ENCODE results near the gene CT55. TPM values are rescaled to one million over a fixed set of nuclear protein-coding genes. Genes with fewer than 3 reads are reported as not detected.
"Not testable (repeated sequence)": the region's sequence is repeated elsewhere in the genome, so short reads cannot be mapped to it uniquely, and the experiment has no call there.

The CT55 gene, protein sequence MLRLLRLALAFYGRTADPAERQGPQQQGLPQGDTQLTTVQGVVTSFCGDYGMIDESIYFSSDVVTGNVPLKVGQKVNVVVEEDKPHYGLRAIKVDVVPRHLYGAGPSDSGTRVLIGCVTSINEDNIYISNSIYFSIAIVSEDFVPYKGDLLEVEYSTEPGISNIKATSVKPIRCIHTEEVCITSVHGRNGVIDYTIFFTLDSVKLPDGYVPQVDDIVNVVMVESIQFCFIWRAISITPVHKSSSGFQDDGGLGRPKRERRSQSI
- total RNA-seq, result not detected

DNA sequence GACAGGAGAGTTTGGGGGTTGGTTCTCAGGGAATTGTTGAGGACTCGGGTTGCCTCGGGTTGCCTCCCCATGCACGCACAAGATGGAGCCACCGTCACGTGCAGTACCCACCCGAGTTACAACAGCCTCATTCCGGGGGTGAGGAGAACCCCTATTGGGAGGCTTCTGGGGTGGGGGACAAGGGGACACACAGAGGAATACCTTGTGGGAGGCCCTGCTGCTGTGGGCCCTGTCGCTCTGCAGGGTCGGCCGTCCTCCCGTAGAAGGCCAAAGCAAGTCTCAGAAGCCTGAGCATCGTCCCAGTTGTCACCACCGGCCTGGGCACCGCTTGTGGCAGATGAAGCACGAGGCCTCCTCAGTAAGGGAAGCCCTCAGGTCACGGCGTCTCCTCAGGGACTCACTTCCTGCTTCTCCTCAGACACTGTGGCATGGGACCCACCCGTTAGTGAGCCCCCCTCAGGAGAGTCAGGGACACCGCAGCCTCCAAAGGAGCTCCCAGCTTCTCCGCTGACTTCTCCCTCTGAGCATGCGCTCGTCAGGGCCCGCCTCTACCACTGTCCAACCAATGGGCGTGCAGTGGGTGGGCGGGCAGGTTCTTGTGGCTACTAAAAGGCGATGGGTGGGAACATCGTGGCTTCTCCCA lies at the start of gene CT55:
CT55 (minus strand) TSS at position 522 of the 643 bp plus-strand sequence; CDS start at position 295, 227 bp downstream.
- DNase-seq (ENCODE audit: low spot score in 2 of 2) (no peak), FAIRE-seq (no peak)

DNA sequence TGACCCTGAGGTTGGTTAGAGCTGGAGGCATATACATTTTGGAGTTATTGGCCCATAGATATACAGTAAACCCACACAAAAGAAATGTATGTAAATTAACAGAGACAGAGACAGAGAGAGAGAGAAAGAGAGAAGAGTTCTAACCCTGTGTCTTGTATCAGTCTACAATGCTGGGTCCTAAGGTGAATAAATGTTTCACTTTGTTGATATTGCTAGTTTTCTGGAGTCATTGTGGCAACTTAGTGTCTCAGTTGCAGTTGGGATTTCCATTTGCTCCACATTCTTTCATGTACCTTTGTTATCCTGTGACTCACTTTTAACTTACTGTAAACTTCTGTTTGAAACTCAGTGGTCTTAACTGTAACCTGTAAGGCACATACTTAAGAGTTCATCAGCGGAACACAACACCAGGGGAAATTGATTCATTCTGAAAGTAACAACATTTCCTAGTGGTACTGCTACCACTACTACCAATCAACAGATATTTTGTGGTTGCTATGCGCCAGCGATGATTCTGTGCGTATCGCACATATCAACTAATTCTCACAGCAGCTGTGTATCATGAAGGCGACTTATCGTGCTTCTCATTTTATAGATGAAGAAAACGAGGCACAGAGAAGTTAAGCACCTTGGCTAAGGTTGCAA lies 42.1 kb upstream of the CT55 start:
- FAIRE-seq (no peak), DNase-seq (ENCODE audit: low spot score in 2 of 2) (no peak)

DNA sequence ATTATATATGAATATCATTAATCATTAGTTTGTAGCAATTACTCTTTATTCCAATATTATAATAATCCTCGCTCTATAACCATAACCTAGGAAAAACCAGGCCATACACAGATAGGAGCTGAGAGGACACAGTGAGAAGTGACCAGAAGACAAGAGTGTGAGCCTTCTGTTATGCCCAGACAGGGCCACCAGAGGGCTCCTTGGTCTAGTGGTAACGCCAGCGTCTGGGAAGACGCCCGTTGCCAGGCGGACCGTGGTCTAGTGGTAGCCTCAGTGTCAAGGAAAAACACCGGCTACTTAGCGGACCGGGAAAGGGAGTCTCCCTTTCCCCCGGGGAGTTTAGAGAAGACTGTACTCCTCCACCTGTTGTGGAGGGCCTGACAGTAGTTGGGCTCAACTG lies 35.2 kb upstream of the CT55 start:
- FAIRE-seq, result not testable (repeated sequence)

GRCh38 chrX:135200297-135200696 lies 29.1 kb upstream of the CT55 start:
- DNase-seq (ENCODE audit: low spot score in 2 of 2), result no peak
- FAIRE-seq, result no peak

More for the DNA sequence above, 35.2 kb upstream of the CT55 start:
- DNase-seq (ENCODE audit: low spot score in 2 of 2), result not testable (repeated sequence)

DNA sequence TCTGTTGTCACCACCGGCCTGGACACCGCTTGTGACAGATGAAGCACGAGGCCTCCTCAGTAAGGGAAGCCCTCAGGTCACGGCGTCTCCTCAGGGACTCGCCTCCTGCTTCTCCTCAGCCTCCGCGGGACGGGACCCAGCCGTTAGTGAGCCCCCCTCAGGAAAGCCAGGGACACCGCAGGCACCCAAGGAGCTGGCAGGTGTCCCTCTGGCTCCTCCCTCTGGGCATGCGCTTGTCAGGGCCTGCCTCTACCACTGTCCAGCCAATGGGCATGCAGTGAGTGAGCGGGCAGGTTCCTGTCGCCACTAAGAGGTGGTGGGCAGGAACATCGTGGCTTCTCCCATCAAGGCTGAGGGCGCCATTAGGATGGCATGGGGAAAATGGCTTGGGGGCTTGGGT lies 23.5 kb upstream of the CT55 start:
- FAIRE-seq (no peak), DNase-seq (ENCODE audit: low spot score in 2 of 2) (no peak)

GRCh38 chrX:135193740-135194139 lies 22.5 kb upstream of the CT55 start:
- DNase-seq (ENCODE audit: low spot score in 2 of 2), result no peak
- no peak for FAIRE-seq

GRCh38 chrX:135191838-135192237 lies 20.6 kb upstream of the CT55 start:
- FAIRE-seq (no peak), DNase-seq (ENCODE audit: low spot score in 2 of 2) (no peak)

- FAIRE-seq, result no peak
Measured at GRCh38 chrX:135185795-135186443, 14.7 kb upstream of the CT55 start.

DNA sequence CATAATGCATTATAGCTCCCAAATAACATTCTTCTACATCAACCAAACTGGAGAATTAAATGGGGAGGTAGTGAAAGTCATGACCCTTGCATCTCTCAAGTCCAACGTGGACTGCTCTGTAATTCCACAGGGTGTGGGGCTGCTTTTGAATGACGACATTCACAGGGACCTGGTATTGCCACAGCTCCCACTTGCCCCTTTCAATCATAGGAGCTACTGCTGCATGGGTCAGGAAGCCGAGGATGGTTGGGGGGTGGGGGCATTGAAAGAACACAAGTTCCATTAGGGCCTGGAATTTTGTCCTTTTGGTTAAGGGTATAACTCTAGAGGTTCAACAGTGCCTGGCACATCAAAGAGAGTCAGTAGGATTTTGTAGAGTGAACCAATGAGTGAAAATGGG lies 7.4 kb upstream of the CT55 start:
- no peak for DNase-seq (ENCODE audit: low spot score in 2 of 2)
- FAIRE-seq, result no peak

More at GRCh38 chrX:135185795-135186443, 14.7 kb upstream of the CT55 start:
- DNase-seq (ENCODE audit: low spot score in 2 of 2), result peak; percentile 5 to 10

DNA sequence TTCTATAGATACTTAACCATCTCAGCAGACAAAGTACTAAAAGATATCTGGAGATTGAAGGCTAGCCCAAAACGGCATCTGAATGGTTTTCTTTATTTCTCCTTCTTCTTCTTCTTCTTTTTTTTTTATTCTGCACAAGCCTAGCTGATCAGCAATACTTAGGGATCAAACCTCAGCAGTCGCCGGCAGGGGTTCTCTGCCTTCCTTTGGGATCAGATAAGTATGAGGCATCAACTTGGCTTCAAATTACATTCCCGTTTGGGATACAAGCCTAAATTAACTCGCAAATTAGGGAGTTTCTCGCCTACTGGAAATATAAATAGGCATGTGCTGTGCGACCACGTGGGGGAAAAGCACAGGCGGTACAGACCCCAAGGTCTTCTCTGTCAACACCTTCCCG lies 730 bp downstream of the CT55 start:
- FAIRE-seq (no peak), DNase-seq (ENCODE audit: low spot score in 2 of 2) (no peak)

- not testable (repeated sequence) for DNase-seq (ENCODE audit: low spot score in 2 of 2); FAIRE-seq
Measured at GRCh38 chrX:135169534-135169933, 1.7 kb downstream of the CT55 start.

DNA sequence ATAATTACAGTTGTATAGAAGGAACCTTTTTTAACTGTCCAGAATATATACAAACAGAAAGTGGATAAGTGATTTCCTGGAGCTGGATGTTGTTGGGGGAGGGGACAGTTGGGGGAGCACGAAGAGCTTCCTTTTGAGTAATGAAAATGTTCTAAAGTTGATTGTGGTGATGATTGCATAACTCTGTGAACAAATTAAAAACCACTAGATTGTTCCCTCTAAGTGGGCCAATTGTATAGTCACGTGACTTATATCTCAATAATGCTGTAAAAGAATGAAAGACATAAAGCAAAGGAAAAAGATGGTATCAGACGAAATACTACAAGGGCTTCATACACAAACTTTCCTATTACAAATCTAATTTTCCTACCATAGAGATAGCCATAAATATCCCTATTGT lies 2.7 kb downstream of the CT55 start:
- DNase-seq (ENCODE audit: low spot score in 2 of 2) (no peak), FAIRE-seq (no peak)

DNA sequence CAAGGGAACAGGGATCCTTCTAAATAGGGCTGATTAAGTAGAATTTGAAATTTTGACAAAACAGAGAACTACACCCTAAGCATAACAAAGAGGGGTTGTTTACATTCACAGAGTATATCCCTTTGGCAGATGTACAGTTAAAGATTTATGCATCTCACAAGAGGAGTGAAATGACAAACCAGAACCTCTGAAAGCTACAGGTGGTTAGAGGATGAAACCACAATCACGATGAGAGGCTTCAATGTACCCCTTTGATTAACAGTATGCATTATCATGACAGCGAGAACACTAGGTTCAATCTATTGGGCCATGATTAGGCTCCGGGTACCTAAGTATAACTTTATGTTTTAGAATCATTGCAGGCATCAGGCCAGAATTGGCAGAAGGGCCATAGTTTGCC lies 16.5 kb downstream of the CT55 start:
- FAIRE-seq; DNase-seq (ENCODE audit: low spot score in 2 of 2): not testable (repeated sequence)

DNA sequence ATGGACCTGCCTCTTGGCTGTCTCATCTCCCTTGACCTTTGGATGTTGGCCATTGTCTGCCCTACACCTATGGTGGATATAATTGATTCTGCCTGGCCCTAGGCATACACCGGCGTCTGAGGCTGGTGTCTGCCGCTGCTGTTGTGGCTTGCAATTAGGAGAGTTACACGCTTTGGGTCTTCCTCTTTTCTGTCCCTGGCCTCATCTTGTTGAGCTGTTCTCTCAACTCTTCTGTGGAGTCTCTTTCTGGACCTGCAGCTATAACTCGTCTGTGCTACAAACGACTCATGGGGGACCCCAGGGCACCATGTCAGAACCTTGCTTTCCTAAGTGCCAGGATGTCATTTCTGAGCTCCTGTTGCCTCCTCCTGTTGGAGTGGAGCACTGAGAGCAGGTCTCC lies 45.1 kb downstream of the CT55 start:
- not testable (repeated sequence) for DNase-seq (ENCODE audit: low spot score in 2 of 2); FAIRE-seq

DNA sequence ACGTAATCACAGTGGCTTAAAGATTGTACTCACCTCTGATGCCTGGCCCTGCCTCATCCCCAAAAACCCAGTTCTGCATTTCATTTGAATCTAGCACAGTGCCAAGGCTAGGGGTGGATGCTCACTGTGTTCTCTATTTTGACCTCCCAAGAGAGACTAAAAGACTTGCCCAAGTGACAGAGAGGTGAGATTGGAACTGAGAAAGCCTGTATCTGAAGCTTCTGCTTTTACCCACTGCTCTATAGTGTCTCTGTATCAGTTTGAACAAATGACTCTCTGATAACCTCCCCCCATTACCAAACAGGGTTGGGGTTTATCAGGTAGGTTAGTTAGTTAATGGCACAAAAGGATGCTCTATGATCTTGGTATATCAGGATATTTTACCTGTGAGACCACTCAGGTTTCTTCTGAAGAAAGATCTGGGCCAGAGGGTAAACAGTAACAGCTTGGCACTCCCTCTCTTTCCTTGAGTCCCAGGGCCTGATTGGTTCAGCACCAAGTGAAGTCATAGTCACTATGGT lies 51.1 kb downstream of the CT55 start, which contains the start of gene ETDB:
ETDB (minus strand) TSS at position 471 of the 521 bp plus-strand sequence. CDS start 1,265 bp downstream, outside the sequence.
- DNase-seq (ENCODE audit: low spot score in 2 of 2); FAIRE-seq: not testable (repeated sequence)

- FAIRE-seq; DNase-seq (ENCODE audit: low spot score in 2 of 2): not testable (repeated sequence)
Measured at GRCh38 chrX:135116064-135116463, 55.1 kb downstream of the CT55 start.

- FAIRE-seq, result no peak
- DNase-seq (ENCODE audit: low spot score in 2 of 2), result no peak
Measured at GRCh38 chrX:135114392-135114791, 56.8 kb downstream of the CT55 start.

DNA sequence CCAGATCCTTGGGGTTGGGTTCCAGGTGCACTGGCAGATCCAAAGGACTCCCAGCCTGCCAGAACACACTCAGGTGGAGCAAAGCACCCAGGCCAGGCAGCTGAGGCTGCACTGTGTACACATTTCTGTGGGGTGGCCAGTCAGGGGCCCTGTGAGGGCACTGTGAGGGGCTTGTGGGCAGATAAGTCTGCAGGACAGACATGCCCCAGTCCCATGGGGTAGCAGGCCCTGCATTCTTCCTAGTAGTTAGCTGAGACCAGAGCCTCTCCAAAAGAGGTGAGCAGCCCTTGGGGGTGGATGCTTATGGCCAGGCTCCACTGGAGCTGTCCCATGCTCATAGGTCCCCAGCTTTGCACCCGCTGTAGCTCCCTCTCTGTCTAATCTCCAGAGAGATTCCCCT lies 58.5 kb downstream of the CT55 start:
- DNase-seq (ENCODE audit: low spot score in 2 of 2) (no peak), FAIRE-seq (no peak)

DNA sequence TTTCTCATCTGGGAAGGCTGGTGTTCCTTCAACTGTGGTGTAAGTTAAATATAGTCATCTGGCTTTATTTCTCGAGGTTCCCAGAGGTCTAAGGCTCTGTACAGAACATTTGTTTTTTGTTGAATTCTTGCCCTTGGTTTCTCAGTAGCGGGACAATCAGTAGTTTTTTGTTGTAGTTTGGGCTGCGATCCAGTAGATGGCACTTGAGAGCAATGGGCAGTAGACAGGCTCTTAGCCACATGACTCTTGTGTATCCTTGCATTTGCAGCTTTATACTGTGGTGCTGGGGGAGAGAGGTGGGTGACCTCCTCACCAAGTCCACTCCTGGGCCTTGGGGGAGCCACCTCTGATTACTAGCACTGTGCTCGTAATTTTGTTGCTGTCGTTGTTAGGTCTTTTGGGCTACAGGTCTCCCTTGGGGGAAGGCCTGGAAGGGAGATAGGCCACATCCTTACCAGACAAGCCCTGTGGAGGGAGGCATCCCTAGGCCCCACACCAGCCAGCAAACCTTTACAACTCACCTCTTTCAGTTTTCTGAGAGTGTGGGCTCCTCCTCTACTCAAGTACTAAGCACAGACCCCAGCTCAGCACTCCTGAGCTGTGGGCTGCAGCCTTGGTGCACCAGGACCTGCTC lies 59.0 kb downstream of the CT55 start:
- FAIRE-seq (no peak), DNase-seq (ENCODE audit: low spot score in 2 of 2) (no peak)

DNA sequence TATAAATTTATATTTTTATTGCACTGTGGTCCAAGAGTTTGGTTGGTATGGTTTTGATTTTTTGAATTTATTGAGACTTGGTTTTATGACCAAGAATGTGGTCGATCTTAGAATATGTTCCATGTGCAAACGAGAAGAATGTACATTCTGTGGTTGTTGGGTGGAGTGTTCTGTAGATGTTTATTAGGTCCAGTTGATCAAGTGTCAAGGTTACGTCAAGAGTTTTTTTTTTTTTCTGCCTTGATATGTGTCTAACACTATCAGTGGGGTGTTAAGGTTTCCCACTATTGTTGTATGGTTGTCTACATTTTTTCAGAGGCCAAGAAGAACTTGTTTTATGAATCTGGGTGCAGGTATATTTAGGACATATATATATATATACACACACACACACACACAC lies 61.6 kb downstream of the CT55 start:
- no peak for DNase-seq (ENCODE audit: low spot score in 2 of 2)
- no peak for FAIRE-seq

Measured in frontal cortex (tissue), 4 donors.